ENCODE data around the gene EWSR1. TPM values are rescaled to one million over a fixed set of nuclear protein-coding genes. Genes with fewer than 3 reads are reported as not detected.

Gene EWSR1
- polyA plus RNA-seq, 6 donors from 2014 or later, result 175 to 252 (median 194) TPM

DNA sequence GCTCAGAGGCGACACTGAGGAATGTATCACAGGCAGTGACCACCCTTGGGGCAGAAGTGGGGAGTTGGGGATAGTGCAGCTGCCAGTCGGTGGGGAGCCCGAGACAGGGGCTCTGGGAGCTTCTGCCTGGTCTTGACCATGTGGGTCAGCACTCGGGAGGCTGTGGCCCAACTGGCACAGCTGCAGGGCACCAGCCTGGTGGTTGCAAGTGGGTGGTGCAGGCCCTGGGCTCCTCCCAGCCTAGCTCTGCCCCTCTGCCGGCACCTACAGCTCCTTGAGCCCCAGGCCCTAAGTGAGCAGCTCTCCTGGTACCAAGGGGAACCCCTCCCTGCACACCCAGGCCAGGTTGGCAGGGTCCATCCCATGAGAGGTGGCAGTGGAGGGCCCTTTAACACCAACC is 60.0 kb downstream of the EWSR1 start:
- peaks cover 0 to 8% (median 1%) of the 10 kb centered on the region in 3 donors for H3K4me1 Mint-ChIP-seq
- no peaks in the 10 kb centered on the region for H3K9me3 Mint-ChIP-seq
- H3K4me3 Mint-ChIP-seq, result no peak overlapping the region
- H3K36me3 Mint-ChIP-seq, result peaks cover 6 to 8% of the 10 kb centered on the region in 2 donors
- ATAC-seq (ENCODE audit: low read depth in 2 of 2), result no peak
- no peaks in the 10 kb centered on the region for H3K27me3 Mint-ChIP-seq
- peak overlapping the region in 1 of 6 donors; percentile 93 for H3K27ac Mint-ChIP-seq
- DNase-seq, result no peak

DNA sequence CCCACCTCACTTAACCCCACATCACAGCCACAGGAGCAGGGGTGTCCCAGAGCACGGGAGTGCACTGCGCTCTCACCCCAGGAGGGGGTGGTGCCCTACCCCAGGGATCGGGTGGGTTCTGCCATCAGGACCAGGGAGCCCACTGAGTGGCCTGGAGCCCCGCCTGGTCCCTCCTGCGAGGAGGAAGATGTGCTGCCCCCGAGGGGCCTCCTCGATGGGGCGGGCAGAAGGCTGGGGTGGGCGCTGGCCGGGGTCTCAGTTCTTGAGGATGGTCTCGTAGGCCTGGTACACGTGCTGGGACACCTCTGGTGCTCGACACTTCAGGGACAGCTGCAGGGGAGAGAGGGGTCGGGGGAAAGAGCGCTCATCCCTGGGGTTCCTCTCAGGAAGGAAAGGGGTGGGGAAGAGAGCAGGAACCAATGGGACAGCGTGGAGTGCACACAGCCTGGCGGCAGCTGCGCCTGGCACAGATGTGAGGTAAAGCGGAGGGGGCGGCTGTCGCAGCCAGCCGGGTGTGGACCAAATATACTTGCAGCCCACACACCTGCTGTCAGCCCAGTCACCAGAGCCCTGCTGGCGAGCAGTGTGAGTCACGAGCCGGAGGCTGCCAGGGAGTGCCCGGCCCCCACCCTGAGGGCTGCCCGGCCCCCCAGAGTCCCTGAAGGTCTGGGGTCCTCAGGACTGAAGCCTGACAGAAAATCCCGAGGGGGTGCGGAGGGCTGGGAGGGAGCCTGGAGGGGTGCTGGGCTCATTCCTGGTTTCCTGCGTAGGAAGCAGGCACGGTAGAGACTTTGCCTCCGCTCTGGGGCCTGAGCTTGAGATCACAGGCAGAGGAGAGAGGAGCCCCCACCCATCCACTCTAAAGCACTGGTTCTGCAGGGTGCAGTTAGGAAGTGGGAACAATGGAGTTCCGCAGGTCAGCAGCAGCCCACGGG is 60.8 kb downstream of the EWSR1 start:
- Mint-ChIP-seq H3K27me3 (no peaks in the 10 kb centered on the region), H3K36me3 (peaks cover 3 to 8% of the 10 kb centered on the region in 2 donors), H3K4me3 (no peak overlapping the region), H3K4me1 (peaks cover 0 to 8% (median 4%) of the 10 kb centered on the region in 3 donors), H3K9me3 (no peaks in the 10 kb centered on the region), H3K27ac (no peak overlapping the region)
- no peak for ATAC-seq (ENCODE audit: low read depth in 2 of 2)
- DNase-seq, result no peak

DNA sequence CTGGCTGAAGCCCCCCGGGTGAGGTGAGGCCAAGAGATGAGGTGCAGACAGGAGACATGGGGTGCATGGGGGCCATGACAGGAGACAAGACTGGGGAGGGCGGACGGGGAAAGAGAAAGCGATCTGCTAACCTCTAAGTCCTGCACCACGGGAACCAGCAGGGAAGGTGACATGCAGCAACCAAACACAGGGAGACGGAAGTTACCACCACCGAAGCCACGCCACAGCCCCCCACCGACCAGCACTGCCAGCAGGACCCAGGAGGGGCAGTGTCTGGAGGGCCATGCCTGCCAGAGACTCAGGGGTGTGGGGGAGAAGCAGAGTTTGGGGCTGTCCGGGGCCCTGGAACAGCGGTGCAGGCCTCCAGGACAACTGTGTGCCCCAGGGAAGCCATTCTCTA is 61.5 kb downstream of the EWSR1 start:
- no peaks in the 10 kb centered on the region for H3K27me3 Mint-ChIP-seq
- peak overlapping the region in 1 of 8 donors; percentile 78 for H3K4me3 Mint-ChIP-seq
- peaks cover 3 to 8% (median 3%) of the 10 kb centered on the region in 3 donors for H3K4me1 Mint-ChIP-seq
- ATAC-seq (ENCODE audit: low read depth in 2 of 2) (no peak), DNase-seq (no peak)
- H3K9me3 Mint-ChIP-seq, result no peaks in the 10 kb centered on the region
- H3K27ac Mint-ChIP-seq, result no peak overlapping the region
- H3K36me3 Mint-ChIP-seq, result peaks cover 0 to 8% of the 10 kb centered on the region in 2 donors

DNA sequence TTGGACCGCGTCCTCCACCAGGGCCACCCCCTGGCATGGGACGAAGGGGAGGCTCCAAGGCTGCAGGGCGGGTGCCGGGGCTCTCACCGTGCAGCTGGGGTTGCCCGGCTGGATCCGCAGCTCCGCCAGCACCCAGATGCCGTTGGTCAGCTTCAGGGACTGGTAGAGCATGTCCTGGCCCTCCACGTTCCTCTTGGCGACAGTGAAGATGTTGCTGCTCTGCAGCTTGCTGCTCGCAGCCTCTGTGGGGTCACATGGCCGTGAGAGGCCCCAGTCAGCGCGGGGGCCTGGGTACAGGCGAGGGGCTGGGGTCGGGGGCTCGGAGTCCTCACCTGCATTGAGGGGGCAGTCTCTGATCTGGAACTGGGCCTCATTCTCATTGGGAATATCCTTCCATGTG is 62.2 kb downstream of the EWSR1 start:
- peaks cover 0 to 11% of the 10 kb centered on the region in 2 donors for H3K36me3 Mint-ChIP-seq
- H3K9me3 Mint-ChIP-seq, result no peaks in the 10 kb centered on the region
- ATAC-seq (ENCODE audit: low read depth in 2 of 2) (no peak), DNase-seq (no peak)
- H3K4me1 Mint-ChIP-seq, result peaks cover 3 to 8% (median 5%) of the 10 kb centered on the region in 3 donors
- H3K27me3 Mint-ChIP-seq, result no peaks in the 10 kb centered on the region
- no peak overlapping the region for H3K27ac Mint-ChIP-seq
- H3K4me3 Mint-ChIP-seq, result no peak overlapping the region

DNA sequence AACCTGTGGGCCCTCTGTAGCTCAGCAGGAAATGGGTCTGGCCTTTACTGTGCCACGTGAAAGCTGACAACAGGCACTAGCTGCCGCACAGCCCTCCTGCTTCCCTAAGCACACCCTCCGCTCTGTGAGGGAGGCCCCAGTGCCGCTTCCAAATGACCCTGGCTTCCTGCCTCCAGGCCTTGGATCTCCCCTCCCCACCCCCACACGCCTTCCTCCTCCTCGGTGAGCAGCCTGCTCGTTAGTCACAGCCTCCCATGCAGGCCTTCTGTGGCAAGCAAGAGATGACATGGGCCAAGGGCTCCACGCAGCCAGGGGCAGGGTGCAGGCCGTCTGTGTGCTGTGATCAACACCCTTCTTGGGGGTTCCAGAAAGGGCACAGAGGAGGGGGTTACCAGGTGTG is 62.7 kb downstream of the EWSR1 start:
- DNase-seq (no peak), ATAC-seq (ENCODE audit: low read depth in 2 of 2) (no peak)
- Mint-ChIP-seq H3K4me3 (no peak overlapping the region), H3K4me1 (peaks cover 3 to 13% (median 10%) of the 10 kb centered on the region in 3 donors), H3K9me3 (no peaks in the 10 kb centered on the region), H3K27ac (peak overlapping the region in 1 of 6 donors; percentile 62), H3K27me3 (no peaks in the 10 kb centered on the region), H3K36me3 (peaks cover 0 to 15% of the 10 kb centered on the region in 2 donors)

DNA sequence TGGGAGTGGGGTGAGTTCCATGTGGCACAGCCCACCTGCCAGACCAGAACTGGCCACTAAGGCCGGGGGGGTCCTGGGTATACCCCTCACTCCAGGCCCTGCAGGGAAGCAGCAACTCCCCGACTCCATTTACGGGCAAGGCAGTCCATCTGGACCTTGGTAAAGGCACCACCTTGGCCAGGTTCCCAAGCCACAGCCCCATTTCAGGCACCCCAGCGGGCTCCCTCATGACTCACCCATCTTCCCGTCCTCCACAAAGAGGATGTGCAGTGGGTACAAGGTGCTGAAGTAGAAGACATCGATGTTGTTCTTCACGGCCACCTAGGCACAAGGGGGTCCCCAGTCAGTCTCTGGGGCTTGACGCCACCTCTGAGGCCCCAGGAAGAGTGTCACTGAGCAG is 63.1 kb downstream of the EWSR1 start:
- Mint-ChIP-seq H3K36me3 (peaks cover 0 to 20% of the 10 kb centered on the region in 2 donors), H3K4me3 (no peak overlapping the region), H3K4me1 (peaks cover 3 to 16% (median 13%) of the 10 kb centered on the region in 3 donors), H3K9me3 (no peaks in the 10 kb centered on the region), H3K27me3 (no peaks in the 10 kb centered on the region), H3K27ac (no peak overlapping the region)
- DNase-seq (no peak), ATAC-seq (ENCODE audit: low read depth in 2 of 2) (no peak)

DNA sequence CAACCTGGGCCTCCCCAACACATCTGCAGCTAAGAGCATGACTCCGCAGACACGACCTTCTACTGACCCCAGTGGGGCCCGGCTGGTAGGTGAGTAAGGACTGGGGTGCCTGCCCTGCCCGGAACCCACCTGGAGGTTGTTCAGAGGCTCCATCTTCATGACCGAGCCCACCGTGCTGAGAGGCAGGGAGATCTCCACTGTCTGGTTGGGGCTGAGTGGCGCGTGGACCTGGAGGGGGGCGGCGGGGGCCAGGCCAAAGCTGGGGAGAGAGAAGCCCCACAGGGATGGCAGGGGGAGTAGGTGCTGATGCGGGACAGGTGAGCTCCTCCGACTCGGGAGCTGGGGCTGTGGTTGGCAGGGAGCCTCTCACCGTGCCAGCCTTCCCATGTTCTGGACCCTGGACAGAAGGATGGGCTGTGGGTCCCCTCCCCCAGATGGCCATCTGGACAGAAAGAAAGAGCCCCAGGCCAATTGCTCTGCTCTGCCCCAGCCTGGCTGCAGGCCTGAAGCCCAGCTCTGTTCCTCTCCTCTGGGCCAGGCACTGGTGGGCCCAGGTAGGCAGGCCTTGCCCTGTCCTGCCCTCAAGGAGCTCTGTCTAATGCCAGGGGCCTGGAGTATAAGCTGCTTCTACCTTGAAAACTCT is 63.7 kb downstream of the EWSR1 start:
- DNase-seq (no peak), ATAC-seq (ENCODE audit: low read depth in 2 of 2) (no peak)
- no peak overlapping the region for H3K4me3 Mint-ChIP-seq
- H3K27me3 Mint-ChIP-seq, result no peaks in the 10 kb centered on the region
- H3K27ac Mint-ChIP-seq, result peak overlapping the region in 3 of 6 donors; percentile 54 to 69 (median 63)
- H3K9me3 Mint-ChIP-seq, result no peaks in the 10 kb centered on the region
- peaks cover 0 to 21% of the 10 kb centered on the region in 2 donors for H3K36me3 Mint-ChIP-seq
- H3K4me1 Mint-ChIP-seq, result peaks cover 3 to 13% (median 10%) of the 10 kb centered on the region in 3 donors

DNA sequence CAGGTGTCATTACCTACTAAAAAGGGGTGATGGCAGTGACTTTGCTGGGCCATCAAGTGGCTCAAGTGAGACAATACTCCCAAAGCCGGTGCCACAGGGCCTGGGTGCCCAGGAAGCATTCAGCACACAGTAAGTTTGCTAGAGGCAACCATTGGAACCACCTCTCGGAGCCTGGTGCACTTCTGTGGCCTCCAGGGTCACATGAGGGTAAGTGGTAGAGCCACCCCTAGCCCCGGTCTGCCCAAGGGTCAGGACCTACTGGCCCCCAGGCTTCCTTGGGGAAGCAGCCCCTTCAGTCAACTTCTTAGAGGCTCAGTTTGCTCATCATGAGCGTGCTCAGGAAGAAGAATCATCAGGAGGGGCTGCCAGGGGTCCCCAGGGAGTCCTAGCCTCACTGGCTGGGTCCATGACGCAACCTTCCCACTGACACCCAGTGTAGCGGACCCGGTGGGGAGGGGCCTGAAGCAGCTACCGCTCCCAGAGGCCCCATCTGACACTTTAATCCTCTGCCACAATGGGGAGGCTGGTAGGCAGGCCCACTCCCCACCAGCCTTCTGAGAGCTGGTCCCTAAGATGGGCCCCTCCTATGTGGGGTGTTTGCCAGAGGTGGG is 64.9 kb downstream of the EWSR1 start:
- ATAC-seq (ENCODE audit: low read depth in 2 of 2) (no peak), DNase-seq (no peak)
- Mint-ChIP-seq H3K4me1 (peaks cover 3 to 13% (median 9%) of the 10 kb centered on the region in 3 donors), H3K9me3 (no peaks in the 10 kb centered on the region), H3K27ac (no peak overlapping the region), H3K36me3 (peaks cover 0 to 23% of the 10 kb centered on the region in 2 donors), H3K27me3 (no peaks in the 10 kb centered on the region), H3K4me3 (no peak overlapping the region)

DNA sequence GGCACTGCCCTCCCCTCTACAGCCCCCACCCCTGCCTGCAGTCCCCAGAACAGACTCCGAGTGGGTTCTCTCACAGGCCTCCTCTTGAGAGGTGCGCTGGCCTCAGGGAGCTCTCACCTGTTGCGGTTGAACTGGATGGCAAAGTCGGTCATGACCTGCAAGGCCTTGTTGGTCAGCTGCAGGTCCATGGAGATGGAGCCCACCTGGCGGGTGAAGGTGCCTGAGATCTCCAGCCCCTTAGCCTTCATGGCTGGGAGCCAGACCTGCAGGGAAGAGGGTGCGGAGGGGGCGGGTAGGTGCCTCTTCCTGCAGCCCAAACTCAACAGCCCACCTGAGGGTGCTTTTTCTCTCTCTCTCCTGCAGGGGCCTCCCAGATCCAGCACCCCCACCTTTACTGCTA is 66.1 kb downstream of the EWSR1 start:
- Mint-ChIP-seq H3K36me3 (peaks cover 4 to 33% of the 10 kb centered on the region in 2 donors), H3K4me3 (no peak overlapping the region)

DNA sequence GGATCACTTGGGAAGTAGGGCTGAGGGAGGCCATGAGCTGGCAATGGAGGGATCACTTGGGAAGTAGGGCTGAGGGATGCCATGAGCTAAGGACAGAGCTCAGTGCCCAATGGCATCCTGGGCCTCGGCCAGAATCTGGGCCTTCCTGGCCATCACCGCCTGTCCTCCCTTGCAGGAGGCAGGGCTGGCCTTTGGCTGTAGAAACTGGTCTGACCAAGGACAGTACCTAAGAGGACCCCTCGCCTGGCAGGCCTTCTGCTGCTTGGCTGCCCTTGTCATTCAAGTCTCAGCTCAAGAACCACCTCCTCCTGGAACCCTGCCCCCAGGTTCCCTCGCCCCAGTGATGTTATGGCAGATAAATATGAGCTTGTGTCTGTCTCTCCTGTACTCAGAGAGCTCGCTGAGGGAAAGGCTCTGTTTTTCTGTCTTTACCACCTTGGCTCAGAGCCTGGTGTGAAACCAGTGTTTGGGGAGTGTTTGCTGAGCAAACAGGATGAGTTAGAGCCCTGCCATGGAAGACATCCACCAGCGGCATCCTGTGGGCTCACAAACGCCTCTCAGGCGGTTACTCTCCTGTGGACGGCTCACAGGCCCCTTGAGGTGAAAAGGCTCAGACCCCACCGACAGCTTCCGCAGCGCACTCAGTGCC is 66.8 kb downstream of the EWSR1 start:
- Mint-ChIP-seq H3K4me1 (peaks cover 6 to 19% (median 9%) of the 10 kb centered on the region in 3 donors), H3K27ac (peak overlapping the region in 2 of 6 donors; percentile 46 to 67), H3K4me3 (no peak overlapping the region), H3K36me3 (peaks cover 5 to 32% of the 10 kb centered on the region in 2 donors), H3K9me3 (no peaks in the 10 kb centered on the region), H3K27me3 (no peaks in the 10 kb centered on the region)
- DNase-seq (no peak), ATAC-seq (ENCODE audit: low read depth in 2 of 2) (no peak)

More for the DNA sequence above, 66.1 kb downstream of the EWSR1 start:
- H3K27ac Mint-ChIP-seq, result peak overlapping the region in 2 of 6 donors; percentile 46 to 67
- peaks cover 3 to 17% (median 9%) of the 10 kb centered on the region in 3 donors for H3K4me1 Mint-ChIP-seq
- ATAC-seq (ENCODE audit: low read depth in 2 of 2) (no peak), DNase-seq (no peak)
- no peaks in the 10 kb centered on the region for H3K27me3 Mint-ChIP-seq
- H3K9me3 Mint-ChIP-seq, result no peaks in the 10 kb centered on the region

DNA sequence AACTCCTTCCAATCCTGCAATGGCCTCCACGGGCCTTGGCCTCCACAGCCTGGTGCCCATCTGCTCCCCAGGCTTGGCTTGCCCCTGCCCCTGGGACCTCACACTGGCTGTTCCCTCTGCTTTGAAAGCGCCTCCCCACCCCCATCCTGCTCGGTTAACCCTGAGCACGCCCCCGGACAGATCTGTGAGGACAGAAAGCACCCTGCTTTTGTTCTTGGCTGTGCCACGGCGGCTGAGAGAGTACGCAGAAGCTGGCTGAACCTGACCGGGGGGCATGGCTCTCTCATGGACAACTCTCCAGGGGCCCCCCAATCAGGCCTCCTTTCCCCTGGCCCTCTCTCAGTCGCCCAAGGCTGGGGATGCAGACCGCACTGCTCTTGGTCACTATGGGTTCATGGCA is 67.6 kb downstream of the EWSR1 start:
- peak overlapping the region in 3 of 6 donors; percentile 20 to 76 (median 44) for H3K27ac Mint-ChIP-seq
- H3K27me3 Mint-ChIP-seq, result no peaks in the 10 kb centered on the region
- H3K4me1 Mint-ChIP-seq, result peaks cover 6 to 19% (median 9%) of the 10 kb centered on the region in 3 donors
- H3K36me3 Mint-ChIP-seq, result peaks cover 5 to 32% of the 10 kb centered on the region in 2 donors
- no peak for DNase-seq
- no peaks in the 10 kb centered on the region for H3K9me3 Mint-ChIP-seq
- no peak for ATAC-seq (ENCODE audit: low read depth in 2 of 2)
- peak overlapping the region in 1 of 8 donors; percentile 17 for H3K4me3 Mint-ChIP-seq

DNA sequence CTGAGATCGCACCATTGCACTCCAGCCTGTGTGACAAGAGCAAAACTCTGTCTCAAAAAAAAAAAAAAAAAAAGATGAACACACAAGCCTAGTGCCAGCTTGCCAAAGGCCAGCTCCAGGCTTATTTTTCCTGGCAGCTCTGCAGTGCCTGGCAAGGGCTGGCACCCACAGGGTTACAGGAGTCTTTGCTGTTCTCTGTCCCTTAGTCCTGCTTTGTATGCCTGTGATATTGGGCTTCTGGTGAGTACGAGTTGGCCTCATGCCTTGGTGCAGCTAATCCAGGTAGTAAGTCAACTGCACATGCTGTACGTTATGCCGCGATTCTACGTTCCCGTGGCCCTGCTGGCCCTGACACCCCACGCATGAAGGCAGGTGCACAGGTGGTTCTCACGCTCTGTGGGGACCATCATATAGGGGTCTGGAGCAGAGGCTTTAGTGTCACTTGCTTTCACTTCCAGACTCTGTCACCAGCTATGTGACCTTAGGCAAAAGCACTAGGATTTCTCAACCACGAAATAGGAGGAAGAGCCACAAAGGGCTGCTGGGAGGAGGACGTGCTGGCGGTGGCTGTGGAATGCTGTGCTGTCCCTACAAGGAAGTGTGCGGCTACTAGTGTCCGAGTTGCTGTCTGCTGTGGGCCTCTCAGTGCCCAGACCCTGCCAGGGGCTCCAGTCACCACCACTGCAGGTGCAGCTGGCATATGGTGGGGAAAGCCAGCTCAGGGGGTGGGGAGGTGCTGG is 68.9 kb downstream of the EWSR1 start:
- Mint-ChIP-seq H3K27ac (peak overlapping the region in 2 of 6 donors; percentile 24 to 89), H3K4me3 (peak overlapping the region in 2 of 8 donors; percentile 10 to 48), H3K9me3 (no peaks in the 10 kb centered on the region), H3K4me1 (peaks cover 6 to 19% (median 9%) of the 10 kb centered on the region in 3 donors), H3K36me3 (peaks cover 5 to 32% of the 10 kb centered on the region in 2 donors), H3K27me3 (no peaks in the 10 kb centered on the region)
- ATAC-seq (ENCODE audit: low read depth in 2 of 2) (no peak), DNase-seq (no peak)
